Dedifferentiated amniotic fluid mesenchymal stem cell (primary cell): ENCODE results near the gene CCDC194.

Experiments used
- DNase-seq: peaks from one replicate; pipeline ENCODE4 v3.0.0-alpha.2; 2016; ENCODE audit errors: extremely low spot score

The CCDC194 gene

DNA sequence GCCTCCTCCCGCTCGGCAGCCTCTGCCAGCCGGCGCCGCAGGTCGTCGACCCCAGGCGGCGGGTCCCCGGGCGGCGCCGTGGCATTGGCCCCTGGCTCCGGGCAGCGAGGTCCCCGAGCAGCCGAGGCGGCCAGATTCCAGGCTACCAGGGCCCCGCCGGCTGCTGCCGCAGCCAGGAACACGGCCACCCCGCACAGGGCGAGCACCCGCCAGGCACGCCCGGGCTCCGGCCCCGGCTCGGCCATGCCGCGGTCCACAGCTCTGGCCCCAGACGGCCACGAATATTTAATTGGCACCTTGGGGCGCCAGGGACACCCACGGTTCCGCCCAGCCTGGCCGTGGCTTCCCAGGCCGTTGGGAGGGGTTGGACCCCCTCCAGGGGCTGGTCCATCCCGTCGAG lies at the start of gene CCDC194:
Gene CCDC194 (minus strand): TSS at position 283 of the 400 bp plus-strand sequence. CDS start 38 bp downstream, at position 245.
- no peak for DNase-seq

DNA sequence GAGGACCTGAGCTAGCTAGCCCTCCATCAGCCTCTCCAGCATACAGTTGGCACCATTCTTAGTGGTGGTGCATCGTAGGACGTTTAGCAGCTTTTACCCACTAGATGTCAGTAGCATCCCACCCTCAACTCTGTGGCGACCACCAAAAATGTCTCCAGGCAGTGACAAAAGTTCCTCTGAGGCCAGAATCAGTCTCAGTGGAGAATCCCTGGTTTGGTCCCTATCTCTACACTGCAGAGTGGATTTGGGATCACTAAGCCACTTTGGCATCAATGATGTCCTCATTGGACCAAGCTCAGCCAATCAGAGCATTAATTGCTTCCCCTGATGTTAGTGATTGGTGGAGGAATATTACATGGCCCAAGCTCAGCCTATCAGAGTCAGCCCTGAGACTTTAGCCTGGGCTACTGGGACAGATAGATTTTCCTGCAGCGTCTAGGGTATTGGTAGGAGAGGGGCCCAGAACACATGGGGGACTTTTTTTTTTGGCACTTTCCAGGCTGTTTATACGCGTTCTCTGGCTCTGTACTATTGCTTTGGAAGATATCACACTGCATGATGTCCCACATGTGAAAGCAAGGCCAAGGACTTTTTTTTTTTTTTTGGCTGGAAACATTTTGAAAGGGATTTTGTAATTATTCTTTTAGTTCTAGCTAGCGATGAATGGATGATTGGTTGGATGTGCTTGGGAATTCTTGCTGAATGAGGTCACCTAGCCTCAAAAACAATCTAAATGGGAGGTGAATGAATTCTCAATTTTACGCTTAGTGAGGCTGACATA lies 47.4 kb upstream of the CCDC194 start:
- no peak for DNase-seq

GRCh38 chr19:17436874-17437267 lies 42.9 kb upstream of the CCDC194 start:
- DNase-seq, result no peak

DNA sequence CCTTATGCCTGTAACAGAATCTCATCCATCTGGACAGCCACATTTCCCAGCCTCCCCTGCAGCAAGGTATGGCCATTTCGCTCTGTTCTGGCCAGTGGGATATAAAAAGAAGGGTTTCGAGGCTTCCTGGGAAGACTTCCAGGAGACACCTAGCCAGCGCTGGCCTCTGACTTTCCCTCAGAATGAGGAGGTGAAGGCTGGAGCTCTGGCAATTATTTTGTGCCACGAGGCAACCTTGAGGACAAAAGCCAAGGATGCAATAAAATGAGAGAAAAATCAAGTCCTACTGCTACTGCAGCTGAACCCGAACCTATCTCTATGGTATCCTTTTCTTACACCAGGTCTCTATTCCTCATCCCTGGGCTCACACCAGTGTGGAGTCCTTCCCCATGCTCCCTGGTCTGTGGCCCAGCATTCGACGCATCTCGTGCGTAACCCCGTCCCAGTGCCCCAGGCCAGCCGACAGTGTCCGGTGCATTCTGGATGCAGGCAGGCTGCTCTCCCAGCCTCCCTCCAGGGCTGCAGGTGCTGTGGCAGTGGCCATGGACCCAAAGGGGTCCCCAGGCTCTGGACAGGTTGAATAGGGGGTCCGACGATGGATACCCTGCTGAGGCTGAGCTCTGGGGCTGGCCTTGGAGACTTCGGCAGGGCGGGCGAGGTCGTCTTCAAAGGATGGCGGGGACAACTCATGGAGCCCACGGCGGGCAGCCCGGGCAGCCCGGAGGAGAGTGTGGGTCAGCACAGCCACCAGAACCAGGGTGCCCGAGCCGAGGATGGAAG lies 42.3 kb upstream of the CCDC194 start:
- DNase-seq, result no peak

- DNase-seq, result no peak
Measured at GRCh38 chr19:17435218-17435617, 41.2 kb upstream of the CCDC194 start.

DNA sequence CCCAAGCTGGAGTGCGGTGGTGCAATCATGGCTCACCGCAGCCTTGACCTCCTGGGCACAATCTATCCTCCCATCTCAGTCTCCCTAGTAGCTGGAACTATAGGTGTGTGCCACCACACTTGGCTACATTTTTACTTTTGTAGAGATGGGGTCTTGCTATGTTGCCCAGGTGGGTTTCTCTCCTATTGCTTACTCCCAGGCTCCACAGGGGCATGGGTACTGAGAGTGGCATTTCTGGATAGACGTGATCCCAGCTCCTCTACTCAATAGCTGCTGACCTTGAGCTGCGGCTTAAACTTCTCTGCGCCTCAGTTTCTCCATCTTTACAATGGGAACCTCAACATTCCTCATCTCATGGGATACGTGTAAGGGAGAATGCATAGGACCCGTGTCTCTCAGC lies 37.4 kb upstream of the CCDC194 start:
- no peak for DNase-seq

GRCh38 chr19:17429641-17430113 lies 35.7 kb upstream of the CCDC194 start:
- DNase-seq, result no peak

- no peak for DNase-seq
Measured at GRCh38 chr19:17424743-17425365, 30.9 kb upstream of the CCDC194 start.

- DNase-seq, result no peak
Measured at GRCh38 chr19:17423429-17424208, 29.6 kb upstream of the CCDC194 start.

GRCh38 chr19:17421942-17422341 lies 27.9 kb upstream of the CCDC194 start:
- DNase-seq, result no peak

GRCh38 chr19:17420475-17420924 lies 26.5 kb upstream of the CCDC194 start:
- DNase-seq, result no peak

- peak; percentile 98 for DNase-seq
Measured at GRCh38 chr19:17419621-17420474, 25.9 kb upstream of the CCDC194 start, which contains the start of gene MVB12A. Gene MVB12A, plus strand, starts transcription at chr19:17420047. Its CDS starts 89 bp downstream, at chr19:17420136.

GRCh38 chr19:17419154-17419620 lies 25.2 kb upstream of the CCDC194 start:
- no peak for DNase-seq

DNA sequence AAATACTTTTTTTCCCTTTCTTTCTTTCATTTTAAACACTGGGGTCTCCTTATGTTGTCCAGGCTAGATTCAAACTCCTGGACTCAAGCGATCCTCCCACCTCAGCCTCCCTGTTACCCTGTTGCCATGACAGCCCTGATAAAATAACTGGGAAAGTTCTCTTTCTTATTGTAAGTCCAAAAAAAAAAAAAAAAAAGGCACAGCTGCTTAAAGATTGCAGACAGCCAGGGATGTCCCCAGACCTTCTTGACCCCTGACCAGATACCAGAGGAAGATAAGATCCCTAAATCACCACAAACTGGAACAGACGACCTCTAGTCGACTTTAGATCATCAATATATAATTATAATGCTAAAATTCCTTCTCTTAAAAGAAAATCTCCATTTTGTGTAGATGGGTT lies 24.7 kb upstream of the CCDC194 start:
- DNase-seq, result no peak

GRCh38 chr19:17415121-17415520 lies 21.1 kb upstream of the CCDC194 start:
- no peak for DNase-seq

- DNase-seq, result no peak
Measured at GRCh38 chr19:17414097-17414496, 20.1 kb upstream of the CCDC194 start.

DNA sequence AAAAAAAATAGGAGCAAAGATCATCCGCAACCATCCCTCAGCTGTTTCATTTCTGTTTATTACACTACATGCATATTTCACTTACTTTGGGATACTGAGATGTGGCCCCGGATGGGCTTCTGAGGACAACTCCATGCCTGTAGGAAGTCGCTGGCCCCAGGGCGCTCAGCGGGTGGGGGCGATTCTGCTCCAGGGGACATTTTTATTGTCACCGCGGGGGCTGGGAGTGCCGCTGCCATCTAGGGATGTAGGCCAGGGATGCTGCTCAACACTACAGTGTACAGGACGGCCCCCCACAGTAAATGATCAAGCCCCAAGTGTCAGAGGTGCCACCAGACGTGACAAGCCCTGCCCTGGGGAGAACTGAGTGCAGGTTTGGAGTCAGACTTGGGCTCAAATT lies 17.8 kb upstream of the CCDC194 start:
- no peak for DNase-seq

- DNase-seq, result no peak
Measured at GRCh38 chr19:17409990-17410389, 16.0 kb upstream of the CCDC194 start.

GRCh38 chr19:17406887-17407196 lies 12.8 kb upstream of the CCDC194 start:
- no peak for DNase-seq

DNA sequence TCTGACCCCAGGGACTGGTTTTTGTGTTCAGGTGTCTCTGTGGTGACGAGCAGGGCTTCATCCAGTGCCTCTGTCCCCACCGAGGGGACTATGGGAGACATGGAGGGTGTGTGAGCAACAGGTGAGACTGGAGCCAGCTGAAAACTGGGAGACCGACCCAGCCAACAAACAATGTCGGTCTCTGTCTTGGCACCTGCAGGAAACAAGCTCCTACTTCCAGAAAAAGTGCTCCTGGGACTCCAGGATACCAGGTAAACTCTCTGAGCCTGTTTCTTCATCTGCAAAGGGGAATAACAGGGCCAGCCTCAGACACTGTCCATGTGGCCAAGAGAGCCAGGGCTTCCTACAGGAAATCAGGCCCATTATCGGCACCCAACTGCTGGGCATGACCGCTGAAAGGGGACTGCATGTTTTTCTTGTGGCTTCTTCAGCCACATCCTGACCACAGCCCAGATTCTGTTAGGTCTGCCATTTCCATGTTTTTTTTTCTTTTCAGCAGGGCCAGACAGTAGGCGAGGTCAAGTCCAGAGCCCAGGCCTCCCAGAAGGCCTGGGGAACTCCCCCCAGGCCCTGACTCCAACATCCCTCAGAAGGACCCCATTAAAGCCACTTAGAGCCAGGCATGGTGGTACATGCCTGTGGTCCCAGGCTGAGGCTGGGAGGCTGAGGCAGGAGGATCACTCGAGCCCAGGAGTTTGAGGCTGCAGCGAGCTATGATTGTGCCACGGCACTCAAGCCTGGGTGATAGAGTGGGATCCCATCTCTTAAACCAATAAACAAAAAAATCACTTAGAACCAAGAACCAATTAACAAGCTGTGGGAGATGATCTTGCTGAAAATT lies 12.3 kb upstream of the CCDC194 start:
- no peak for DNase-seq
